Inferior parietal cortex (tissue), 1 donor: Measurements from ENCODE around the gene IFI27.

Experiments used
- DNase-seq: peaks from one replicate; pipeline ENCODE4 v3.0.0-alpha.2; 2016; ENCODE audit errors: extremely low spot score

IFI27 gene

DNA sequence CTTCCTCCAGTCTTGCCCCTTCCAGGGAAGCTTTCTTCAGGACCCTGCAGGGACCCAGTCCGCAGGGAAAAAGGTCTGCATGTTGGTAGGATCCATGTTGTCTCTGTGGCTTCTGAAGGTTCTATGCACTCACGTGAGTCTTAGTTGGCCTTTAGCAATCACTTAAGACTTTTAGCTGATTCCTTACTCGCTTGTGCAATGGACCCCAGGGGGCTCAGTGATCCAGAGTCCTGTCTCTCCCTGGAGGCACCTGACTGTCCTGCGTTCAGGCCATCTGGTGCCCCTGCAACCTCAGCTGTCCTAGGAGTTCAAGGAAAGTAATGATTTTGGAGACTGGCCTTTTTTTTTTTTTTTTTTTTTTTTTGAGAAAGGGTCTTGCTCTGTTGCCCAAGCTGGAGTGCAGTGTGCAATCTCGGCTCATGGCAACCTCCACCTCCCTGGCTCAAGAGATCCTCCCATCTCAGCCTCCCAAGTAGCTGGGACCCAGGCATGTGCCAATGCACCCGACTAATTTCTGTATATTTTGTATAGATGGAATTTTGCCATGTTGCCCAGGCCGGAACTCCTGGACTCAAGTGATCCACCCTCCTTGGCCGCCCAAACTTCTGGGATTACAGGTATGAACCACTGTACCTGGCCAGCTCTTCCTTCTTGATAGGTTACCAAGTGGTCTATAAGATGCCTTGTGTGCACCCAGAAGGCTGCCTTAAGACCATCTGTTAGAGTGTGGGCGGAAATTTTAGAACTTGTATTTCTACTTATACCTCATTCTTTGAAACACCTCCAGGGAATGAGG lies 14.2 kb downstream of the IFI27 start:
- peak; percentile 32 for DNase-seq

DNA sequence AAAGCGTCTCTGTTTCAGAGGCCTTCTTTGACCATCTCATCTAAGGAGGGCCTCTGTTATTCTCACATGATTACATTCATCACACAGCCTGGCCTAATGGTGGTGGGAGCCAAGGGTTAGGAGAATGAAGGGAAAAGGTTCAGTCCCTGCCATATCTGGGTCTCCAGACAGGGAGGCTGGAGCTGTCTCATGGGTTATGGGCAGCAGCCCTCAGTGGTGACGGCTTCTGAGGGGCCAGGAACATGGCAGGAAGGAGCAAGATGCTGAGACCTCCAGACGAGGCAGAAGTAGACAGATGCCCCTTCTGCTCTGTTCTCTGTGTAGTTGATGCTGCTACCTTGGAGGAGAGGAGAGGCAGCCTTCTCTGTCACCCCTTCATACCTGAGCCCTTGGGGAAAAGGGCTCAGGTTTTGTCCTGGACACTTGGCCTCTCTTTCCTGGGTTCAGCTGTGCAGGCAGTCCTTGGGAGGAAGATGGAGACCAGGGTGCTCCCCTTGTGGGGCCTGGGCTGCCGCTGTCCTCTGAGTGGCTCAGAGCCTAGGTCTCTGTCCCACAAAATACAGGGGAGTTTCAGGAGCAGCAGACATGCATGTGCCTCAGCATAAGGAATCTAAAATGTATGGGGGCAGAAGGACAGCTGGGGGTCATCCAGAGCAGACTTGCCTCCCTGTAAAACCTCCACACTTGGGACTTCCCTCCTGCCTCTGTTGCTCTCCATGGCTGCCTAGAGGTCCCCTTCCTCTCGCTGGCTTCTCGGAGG lies 15.3 kb downstream of the IFI27 start:
- DNase-seq, result no peak

DNA sequence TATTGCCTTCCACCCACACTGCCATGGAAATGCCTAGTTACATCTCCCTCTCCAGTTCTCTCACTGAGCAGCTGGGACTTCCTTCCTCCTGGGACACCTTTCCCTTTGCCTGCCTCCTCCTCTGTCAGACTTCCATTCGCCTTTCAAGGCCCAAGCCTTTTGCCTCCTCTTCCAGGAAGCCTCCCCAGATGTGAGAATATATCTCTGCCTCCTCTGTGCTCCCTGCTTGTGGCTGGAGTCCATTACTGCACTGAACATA lies 15.8 kb downstream of the IFI27 start:
- DNase-seq, result no peak

DNA sequence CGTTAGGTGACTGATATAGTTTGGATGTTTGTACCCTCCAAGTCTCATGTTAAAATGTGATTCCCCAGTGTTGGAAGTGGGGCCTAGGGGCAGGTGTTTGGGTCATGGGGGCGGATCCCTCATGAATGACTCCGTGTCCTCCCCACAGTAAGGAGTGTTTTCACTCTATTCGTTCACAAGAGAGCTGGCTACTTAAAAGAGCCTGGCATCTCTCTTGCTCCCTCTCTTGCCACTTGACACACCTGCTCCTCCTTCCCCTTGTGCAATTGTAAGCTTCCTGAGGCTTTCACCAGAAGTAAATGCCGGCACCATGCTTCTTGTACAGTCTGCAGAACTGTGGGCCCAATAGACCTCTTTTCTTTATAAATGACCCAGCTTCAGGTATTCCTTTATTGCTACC lies 16.3 kb downstream of the IFI27 start:
- DNase-seq, result no peak

DNA sequence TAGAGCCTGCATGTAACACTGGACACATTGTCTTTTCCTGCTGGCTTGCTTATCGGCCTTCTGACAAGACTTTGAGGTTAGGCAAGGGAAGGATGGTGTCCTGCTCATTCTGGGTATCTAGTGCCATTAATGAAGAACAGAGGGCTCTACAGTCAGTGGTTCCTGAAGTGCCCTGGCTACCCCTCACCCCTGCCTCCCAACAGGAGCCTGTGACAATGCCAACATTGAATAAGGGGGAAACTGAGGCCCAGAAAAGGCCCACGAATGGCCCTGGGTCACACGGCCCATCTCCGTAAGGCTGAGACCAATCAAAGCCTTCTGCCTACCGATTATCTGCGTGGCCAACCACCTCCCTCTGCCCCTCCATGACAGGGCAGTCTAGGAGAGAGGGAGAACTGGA lies 16.8 kb downstream of the IFI27 start:
- DNase-seq, result no peak

DNA sequence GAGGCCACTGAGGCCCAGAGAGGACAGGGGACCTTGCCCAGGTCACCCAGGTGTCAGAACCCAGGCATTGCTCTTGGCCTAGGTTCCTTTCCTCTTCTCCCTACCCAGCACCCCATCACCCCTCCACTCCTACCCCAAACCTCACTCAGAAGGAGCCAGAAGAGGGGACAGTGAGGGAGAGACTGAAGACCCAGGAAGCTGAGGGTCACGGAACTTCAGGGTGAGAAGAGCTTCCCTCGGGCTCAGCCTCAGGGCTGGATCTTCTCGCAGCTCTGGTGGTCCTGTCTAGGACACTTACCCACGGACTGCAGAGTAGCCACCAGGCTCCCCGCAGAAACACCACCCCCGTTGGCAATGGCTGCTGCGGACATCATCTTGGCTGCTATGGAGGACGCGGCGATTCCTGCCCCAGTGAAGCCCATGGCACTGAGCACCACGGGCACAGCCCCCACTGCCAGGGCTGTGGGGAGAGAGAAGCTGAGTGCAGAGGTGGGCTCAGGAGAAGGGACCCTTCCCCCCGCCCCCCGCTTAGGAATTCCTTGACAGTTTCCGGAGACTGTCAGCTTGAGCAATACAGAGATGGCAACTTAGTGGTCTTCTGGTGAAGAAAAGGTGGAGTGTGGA lies 17.8 kb downstream of the IFI27 start:
- no peak for DNase-seq

DNA sequence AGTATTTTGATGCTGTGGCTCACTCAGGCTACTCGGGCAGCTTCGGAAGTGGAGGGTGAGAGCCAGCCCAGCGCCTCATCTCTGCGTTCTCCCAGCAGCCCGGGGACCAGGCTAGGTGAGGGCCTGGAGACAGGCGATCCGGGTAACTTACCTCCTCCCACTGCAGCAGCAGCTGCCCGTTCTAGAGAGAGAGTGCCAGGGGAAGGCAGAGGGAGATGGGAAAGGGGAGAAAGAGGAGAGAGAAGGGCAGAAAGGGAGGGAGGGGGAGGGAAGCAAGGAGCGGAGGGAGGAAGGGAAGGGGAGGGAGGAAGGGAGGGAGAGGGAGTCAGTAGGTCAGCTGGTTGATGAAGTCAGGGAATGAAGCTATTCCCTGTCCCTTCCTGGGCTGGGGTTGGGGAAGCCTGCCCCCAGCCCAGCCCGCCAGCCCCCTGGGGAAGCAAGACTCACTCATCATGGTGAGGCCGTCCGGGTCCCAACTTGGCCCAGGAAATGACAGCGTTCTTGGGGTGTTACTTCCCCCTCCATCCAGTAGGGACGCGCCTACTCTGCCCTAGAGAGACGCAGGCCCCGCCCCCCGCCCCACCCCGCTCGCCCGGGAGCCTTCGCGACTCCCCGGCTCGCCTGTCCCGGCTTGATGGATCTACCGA lies 18.7 kb downstream of the IFI27 start, which contains the start of gene IFI27L2:
TSS of gene IFI27L2 (minus strand) at position 494 of the 647 bp plus-strand sequence. CDS start at position 454, 40 bp downstream.
- peak; percentile 66 for DNase-seq

DNA sequence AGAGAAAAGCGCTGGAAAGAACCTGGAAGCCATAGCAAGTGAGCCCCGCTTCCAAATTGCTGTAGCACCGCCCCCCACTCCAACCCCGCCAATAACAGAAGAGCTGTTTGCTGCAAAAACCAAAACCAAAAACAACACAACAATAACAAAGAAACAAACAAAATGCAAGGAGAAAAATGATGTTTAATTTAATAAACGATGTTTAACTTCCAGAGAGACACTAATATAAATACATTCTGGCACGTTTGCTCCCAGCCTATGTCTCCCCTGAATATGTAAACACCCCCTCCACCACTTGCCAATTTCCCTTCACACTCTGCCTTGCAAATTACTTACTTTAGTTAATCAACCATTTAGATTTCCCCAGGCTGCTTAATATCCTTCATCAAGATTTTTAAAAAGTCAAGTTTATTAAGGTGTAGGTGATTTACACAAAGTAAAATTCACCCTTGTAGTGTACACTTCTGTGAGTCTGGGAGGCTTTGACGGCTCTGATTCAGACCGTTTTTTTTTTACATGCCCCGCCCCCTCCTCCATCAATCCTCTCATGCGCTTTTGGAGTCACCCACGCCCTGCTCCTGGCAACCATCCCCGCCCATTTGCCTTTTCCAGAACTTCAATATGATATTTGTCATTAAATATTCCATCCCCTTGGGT lies 19.4 kb downstream of the IFI27 start:
- DNase-seq, result peak; percentile 45

DNA sequence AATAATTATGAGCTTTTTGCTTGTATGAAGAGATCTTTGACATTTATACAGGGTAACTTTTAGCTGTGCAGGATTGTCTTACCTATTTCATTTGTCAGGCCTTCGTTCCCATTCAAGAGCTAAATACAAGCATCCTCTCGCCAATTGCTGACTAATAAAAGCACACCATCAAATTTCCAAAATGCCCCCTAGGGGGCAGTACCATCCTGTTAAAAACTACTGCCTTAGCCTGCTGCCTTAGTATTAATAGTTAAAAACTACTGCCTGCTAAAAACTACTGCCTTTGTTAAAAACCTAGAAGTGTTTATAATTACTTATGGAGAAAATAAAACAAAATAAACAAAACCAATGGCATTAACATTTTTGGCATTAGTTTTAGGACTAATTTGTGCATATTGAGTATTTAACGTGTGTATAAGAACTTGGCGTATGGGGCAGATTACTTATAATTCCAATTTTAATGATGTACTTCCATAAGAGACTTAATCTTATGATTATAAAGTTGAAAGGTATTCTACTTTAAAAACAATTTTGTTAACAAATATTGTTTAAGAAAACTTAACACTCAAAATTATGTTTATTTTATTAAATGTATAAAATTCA lies 21.9 kb downstream of the IFI27 start:
- DNase-seq, result peak; percentile 93

DNA sequence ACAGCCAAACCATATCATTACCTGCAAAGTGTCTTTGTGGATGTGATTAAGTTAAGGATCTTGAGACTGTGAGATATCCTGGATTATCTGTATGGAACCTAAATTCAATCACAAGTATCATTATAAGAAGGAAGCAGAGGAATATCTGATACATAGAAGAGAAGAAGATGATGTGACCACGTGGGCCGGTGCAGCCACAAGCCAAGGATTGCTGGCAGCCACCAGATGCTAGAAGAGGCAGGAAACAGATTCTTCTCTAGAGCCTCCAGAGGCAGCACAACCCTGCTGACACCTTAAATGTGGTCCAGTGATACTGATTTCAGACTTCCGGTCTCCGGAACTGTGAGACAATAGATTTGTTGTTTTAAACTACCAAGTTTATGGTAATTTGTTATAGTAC lies 24.9 kb downstream of the IFI27 start:
- DNase-seq, result no peak

DNA sequence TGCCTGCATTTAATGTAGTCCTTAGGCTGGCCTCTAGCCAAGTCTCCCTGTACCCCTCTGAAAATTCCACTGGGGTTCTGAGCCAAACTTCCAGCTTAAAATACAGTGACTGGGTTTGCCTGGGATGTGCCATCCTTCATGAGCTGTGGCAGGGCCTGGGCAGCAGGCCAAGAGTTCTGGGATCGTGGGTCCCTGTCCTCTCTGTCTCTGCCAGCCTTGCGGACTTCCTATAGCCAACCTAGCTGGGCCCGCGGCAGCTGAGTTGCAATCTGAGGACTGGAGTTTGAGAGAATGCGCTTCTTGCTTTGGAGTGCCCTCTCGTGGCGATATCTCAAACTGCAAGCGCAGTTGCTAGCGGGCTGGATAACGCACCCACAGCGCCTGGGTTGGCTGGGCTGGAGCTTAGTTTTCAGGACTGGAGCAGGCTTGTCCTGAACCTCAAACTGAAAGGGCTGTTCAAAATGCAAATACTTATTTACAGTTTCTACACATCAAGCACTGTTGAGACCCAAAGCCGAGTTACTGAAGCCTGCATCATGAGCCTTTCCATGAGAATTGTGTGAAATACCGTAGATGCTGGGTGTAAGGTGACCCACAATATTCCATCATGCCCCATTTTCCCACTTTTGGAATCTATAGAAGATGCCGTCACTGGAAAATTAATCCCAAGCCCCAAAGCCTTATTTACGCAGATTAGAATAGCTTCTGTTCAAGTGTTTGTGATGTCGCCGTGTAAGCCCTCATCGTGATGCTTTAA lies 26.2 kb downstream of the IFI27 start:
- peak; percentile 96 for DNase-seq

DNA sequence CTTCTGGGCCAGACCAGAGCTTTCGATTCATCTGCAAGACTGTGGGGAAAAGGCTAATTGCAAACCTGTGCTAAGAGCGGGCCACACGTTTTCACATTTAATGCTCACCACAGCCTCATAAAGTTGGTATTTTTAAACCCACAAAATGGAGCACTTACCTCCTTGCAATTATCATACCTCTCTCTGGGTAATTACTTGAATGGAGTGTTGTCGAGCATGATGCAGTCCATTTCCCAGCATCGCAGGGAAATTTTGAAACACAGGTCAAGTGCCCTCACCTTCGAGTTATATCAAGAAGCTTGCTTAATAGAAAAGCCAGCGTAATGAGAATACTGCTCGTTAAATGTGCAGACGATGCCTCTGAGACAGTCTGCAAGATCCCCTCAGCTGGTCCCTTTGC lies 27.7 kb downstream of the IFI27 start:
- no peak for DNase-seq

DNA sequence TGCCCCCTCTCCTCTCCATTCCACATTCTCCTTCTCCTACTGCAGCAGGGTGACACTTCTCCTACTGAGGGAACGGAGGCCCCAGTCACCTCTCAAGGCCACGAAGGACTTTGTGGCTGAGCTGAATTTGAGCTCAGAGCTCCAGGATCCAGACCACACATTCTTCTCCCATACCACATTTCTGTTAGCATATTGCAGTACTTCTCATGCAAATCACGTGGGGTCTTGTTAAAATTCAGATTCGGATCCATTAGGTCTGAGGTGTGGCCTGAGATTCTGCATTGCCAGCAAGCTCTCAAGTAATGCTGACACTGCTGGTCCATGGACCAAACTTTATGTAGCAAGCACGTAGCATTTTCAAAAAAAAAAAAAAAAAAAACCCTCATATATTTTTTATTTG lies 28.5 kb downstream of the IFI27 start:
- DNase-seq, result no peak

DNA sequence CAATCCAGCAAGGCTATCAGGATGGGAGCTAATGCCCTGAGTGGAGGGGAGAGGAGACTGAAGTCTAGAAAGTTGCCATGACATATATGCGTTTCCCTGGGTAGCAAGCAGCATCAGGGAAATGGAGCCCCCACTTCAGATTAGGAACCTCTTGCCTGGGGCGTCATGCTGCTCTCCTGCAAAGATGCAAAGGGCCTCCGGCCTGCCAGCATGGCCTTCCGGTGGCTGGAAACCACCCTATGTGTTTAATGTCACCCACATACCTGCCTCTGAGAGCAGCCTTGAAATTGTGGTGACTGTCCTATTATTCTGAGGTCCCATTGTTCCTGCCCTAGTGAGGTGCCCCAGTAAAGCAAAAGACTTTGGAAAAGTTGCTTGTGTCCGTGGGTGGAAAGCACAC lies 28.9 kb downstream of the IFI27 start:
- DNase-seq, result no peak

DNA sequence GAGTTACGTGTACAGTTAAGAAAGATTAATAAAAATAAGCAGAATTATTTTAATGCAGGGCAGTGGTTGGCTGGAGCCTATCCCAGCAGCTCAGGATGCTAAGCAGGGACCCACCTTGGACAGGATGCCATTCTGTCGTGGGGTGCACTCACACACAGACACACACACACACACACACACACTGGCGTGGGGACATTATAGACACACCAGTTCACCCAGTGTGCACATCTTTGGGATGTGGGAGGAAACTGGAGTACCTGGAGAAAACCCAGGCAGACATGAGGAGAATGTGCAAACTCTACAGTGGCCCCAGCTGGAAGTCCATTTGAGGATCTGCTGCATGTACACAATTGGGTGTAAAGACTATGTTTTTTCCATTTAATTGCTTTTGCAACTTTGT lies 31.7 kb downstream of the IFI27 start:
- no peak for DNase-seq

DNA sequence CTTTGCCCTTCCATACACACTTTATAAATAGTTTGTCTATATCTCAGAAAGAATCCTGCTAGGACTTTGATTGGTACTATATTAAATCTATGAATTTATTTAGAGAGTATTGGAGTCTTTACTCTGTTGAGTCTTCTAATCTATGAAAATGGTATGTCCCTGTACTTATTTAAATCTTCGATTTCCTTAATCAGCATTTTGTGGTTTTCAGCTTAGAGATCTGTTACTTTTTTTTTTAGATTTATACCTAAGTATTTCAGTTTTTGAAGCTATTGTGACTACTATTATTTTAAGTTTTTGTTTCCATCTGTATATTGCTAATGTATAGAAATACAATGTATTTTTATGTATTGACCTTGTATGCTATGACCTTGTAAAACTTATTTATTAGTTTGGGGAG lies 32.3 kb downstream of the IFI27 start:
- no peak for DNase-seq

DNA sequence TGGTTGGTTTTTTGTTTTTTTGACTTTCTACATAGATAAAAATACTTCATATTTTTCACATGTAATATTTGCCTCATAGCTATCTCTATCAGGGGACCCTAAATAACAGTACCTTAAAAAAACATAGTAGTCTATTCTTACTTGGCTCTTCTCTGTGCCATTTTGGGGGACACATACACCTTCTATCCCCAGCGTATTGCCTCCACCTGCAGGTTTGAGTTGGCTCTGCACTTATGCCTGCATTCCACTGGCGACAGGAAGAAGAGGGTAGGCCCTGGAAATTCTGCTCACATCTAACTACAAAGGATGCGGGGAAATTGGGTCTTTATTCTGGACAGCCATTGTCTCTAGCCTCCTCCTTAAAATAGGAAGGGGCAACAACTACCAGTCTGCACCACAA lies 32.7 kb downstream of the IFI27 start:
- no peak for DNase-seq

DNA sequence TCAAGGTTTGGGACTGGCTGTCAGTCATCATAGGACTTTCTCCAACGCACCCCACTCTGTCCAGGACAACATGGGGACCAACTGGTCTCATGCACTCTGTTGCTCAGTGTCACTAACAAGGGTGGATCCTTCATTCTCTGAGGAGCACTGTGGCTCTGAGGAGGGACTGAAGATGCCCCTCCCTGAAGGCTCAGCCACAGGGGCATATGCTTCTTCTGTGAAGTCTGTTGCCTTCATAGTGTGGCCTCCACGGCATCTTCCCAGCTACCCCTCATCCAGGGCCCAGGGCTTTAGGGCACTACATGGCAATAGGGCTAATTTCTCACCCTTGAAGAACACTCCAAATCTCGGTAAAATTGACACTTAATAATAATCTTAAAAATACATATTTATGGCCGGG lies 33.2 kb downstream of the IFI27 start:
- no peak for DNase-seq

DNA sequence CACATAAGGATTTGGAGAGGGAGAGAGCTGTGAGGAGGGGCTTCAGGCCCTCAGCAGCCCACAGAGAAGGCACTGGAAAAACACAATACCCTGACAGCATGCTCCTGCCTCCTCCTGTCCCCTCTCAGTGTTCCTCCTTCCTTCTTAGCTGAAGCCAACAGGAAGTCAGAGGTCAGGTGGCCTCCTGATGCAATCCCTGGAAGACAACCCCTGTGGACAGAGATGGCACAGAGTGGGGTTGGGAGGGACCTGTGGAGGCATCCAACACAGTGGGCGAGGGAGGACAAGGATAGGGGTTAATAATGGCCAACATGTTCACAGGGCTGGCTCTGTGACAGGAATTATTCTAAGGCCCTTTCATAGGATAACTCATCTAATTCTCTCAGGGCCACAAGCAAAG lies 34.2 kb downstream of the IFI27 start:
- no peak for DNase-seq

DNA sequence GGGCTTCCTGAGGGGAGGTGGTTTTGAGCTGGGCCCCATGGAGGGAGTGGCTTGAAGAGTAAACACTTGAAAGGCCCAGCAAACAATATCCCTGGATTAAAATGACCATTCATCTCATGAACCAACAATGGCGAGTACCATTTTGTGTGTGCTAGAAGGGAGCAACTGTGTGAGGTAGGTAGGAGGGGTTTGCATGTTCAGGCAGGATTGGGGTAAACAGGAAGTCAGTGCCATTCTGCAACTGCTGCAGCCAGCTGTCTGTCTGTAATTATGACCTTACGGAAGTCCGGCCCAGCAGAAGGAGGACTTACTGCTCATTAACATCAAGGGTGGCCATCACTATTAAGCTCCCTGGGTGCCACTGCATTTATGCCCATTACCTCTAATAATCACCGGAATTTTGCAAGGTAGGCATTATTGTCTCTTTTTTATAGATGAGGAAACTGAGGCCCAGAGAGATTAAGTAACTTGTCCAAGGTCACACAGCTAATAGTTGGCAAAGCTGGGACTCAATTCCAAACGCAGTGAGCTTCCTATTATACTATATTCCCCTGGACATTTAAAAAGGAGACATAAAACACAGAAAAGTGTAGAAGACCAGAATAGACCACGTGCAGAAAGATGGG lies 35.5 kb downstream of the IFI27 start:
- DNase-seq, result no peak
